ENCODE results near the gene ZNF354B. TPM values are rescaled to one million over a fixed set of nuclear protein-coding genes. Genes with fewer than 3 reads are reported as not detected.
A peak's percentile ranks its signal among the peaks of the same experiment; 100 is the strongest.

The ZNF354B gene
- total and polyA plus RNA-seq, 2 of the 13 experiments (the other 11 are each of a cell fraction or from before 2014, with no cell fraction given), result 7.8 to 10.3 TPM

GRCh38 chr5:178895615-178896571 is 36.1 kb downstream of the ZNF354B start, which contains the start of gene ZFP2:
Gene ZFP2 (plus strand): TSS chr5:178895913. CDS start chr5:178931314, 35,401 bp downstream.
- DNase-seq (ENCODE audit: low spot score) (peak; percentile 19), ATAC-seq (peak; percentile 96), FAIRE-seq (no peak)
- Histone ChIP-seq H3K27me3 (ENCODE audit: control insufficient read depth in 1 of 2, insufficient read depth in 2 of 2, low read length in 2 of 2) (no peaks in the 10 kb centered on the region), H3K4me3 (replicated peaks in 1 of 3; ENCODE audit: insufficient read depth in 1 of 3, low read depth in 2 of 3, low read length in 3 of 3) (peak within 1 kb of the TSS; percentile 43 to 72 (median 71)), H4K20me1 (ENCODE audit: insufficient read depth, low read length) (no peaks in the 10 kb centered on the region), H3K4me1 (ENCODE audit: insufficient read depth, low read length) (peaks cover 12% of the 10 kb centered on the region), H3K9me3 (ENCODE audit: low read length) (peaks cover 22% of the 10 kb centered on the region; the same call in 1 of the 2 replicates), H3K4me2 (ENCODE audit: low read depth, low read length) (peak within 1 kb of the TSS; percentile 70), H3K27ac (ENCODE audit: extremely low read length, insufficient read depth, low read length) (no peak within 1 kb of the TSS), H3K9ac (ENCODE audit: insufficient read depth, low read depth, low read length) (peak within 1 kb of the TSS; percentile 54), H3K79me2 (ENCODE audit: insufficient read depth, low read length) (no peaks in the 10 kb centered on the region), H3K36me3 (replicated peaks in 1 of 2; ENCODE audit: control insufficient read depth in 1 of 2, insufficient read depth in 2 of 2, low read length in 2 of 2) (no peaks in the 10 kb centered on the region), H2AFZ (ENCODE audit: low read length) (no peak within 1 kb of the TSS)
- in situ Hi-C loops (cut with HindIII; ENCODE audit: extremely low pct_ligation_motif_present, low pct_unique_long_range_greater_than_20kb) (no loop called here), intact Hi-C loops (cut with micrococcal nuclease; ENCODE audit: unreplicated experiment) (no loop called here)
- no TSS peak for BruUV-seq (replicated peaks)
- 52% methylated on average over 26 of the region's 79 CpGs for WGBS (ENCODE audit: low lambda C conversion rate)
- CTCF ChIA-PET (ENCODE audit: low intra/inter-chr PET ratio, low total read pairs), result no interaction called here
- POLR2A ChIA-PET, result interaction anchor here (0.7 to 1.6 kb wide), 2 partner anchors 36 to 109 kb away, joined by 3 to 8 read pairs; partner anchors contain the start of gene ZNF354B
- TF ChIP-seq CTCF (CRISPR knock-in tag; IDR thresholded peaks at IDR 0.05) (no peak), CSRNP2 (CRISPR knock-in tag; conservative IDR thresholded peaks at IDR 0.05; ENCODE audit: low read depth) (no peak), FOXA3 (CRISPR knock-in tag; IDR thresholded peaks at IDR 0.05) (0 out of 2 replicates have a peak, but pooled peaks have one; percentile 7), ZNF883 (CRISPR knock-in tag; IDR thresholded peaks at IDR 0.05; ENCODE audit: not compliant biosample characterization) (no peak), MYC (CRISPR knock-in tag; IDR thresholded peaks at IDR 0.05; ENCODE audit: borderline replicate concordance) (peak; percentile 57), GATAD1 (CRISPR knock-in tag; IDR thresholded peaks at IDR 0.05) (peak; percentile 42; the same call in 1 of the 2 replicates), ZNF280D (CRISPR knock-in tag; IDR thresholded peaks at IDR 0.05) (no peak), HHEX (CRISPR knock-in tag; IDR thresholded peaks at IDR 0.05) (no peak), HIC2 (CRISPR knock-in tag; IDR thresholded peaks at IDR 0.05; ENCODE audit: low read depth) (no peak)

All from HepG2 (cell line).